ENCODE data around the gene COLEC12.

GRCh38 chr18:425106-425745 is 75.3 kb downstream of the COLEC12 start:
- no peak for TF ChIP-seq CTCF (IDR thresholded peaks at IDR 0.05)
- no peak for TF ChIP-seq POLR2A (IDR thresholded peaks at IDR 0.05)
